ENCODE results near the gene BAD. TPM values are rescaled to one million over a fixed set of nuclear protein-coding genes. Genes with fewer than 3 reads are reported as not detected.

BAD gene
- total and polyA plus RNA-seq, 2 experiments from 2014 or later, result 52.0 to 122 TPM

DNA sequence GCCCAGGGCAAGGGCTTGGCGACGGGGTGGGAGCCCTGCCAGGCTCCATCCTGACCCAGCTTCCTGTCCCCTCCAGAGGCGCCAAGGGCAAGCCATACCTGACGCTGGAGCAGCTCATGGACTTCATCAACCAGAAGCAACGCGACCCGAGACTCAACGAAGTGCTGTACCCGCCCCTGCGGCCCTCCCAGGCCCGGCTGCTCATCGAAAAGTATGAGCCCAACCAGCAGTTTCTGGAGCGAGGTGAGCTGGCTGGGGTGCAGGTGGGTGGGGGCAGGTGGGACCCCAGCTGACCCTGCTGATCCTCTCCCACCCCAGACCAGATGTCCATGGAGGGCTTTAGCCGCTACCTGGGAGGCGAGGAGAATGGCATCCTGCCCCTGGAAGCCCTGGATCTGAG lies 28.2 kb downstream of the BAD start:
- peaks cover 16% of the 10 kb centered on the region for H3K79me2 ChIP-seq
- DNase-seq (ENCODE audit: low spot score), result no peak
- H4K20me1 ChIP-seq (ENCODE audit: insufficient read depth, poor library complexity, severe bottlenecking), result peaks cover 5% of the 10 kb centered on the region
- no peak overlapping the region for H3K4me2 ChIP-seq
- H3K4me1 ChIP-seq (ENCODE audit: insufficient read depth), result peaks cover 5% of the 10 kb centered on the region
- H3K27me3 ChIP-seq, result no peaks in the 10 kb centered on the region
- no peaks in the 10 kb centered on the region for H3K9me2 ChIP-seq (replicated peaks; ENCODE audit: insufficient read depth)
- no peak overlapping the region for H2AFZ ChIP-seq
- H3K36me3 ChIP-seq (replicated peaks; ENCODE audit: insufficient read depth, low read depth), result no peaks in the 10 kb centered on the region
- no peak overlapping the region for H3K27ac ChIP-seq
- H3K4me3 ChIP-seq, result no peak overlapping the region
- WGBS (ENCODE audit: low lambda C conversion rate, missing lambda C conversion rate), result 96% methylated on average over 15 of the region's 15 CpGs
- TF ChIP-seq EZH2 (IDR thresholded peaks at IDR 0.05; ENCODE audit: borderline replicate concordance) (no peak), EZH2phosphoT487 (IDR thresholded peaks at IDR 0.05; ENCODE audit: low read depth, severe bottlenecking, unreplicated experiment) (no peak)
- TF ChIP-seq, protein P1, sequence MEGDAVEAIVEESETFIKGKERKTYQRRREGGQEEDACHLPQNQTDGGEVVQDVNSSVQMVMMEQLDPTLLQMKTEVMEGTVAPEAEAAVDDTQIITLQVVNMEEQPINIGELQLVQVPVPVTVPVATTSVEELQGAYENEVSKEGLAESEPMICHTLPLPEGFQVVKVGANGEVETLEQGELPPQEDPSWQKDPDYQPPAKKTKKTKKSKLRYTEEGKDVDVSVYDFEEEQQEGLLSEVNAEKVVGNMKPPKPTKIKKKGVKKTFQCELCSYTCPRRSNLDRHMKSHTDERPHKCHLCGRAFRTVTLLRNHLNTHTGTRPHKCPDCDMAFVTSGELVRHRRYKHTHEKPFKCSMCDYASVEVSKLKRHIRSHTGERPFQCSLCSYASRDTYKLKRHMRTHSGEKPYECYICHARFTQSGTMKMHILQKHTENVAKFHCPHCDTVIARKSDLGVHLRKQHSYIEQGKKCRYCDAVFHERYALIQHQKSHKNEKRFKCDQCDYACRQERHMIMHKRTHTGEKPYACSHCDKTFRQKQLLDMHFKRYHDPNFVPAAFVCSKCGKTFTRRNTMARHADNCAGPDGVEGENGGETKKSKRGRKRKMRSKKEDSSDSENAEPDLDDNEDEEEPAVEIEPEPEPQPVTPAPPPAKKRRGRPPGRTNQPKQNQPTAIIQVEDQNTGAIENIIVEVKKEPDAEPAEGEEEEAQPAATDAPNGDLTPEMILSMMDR (IDR thresholded peaks at IDR 0.05; ENCODE audit: poor library complexity), result no peak
- no peaks in the 10 kb centered on the region for H3K9me3 ChIP-seq (ENCODE audit: low read depth)

DNA sequence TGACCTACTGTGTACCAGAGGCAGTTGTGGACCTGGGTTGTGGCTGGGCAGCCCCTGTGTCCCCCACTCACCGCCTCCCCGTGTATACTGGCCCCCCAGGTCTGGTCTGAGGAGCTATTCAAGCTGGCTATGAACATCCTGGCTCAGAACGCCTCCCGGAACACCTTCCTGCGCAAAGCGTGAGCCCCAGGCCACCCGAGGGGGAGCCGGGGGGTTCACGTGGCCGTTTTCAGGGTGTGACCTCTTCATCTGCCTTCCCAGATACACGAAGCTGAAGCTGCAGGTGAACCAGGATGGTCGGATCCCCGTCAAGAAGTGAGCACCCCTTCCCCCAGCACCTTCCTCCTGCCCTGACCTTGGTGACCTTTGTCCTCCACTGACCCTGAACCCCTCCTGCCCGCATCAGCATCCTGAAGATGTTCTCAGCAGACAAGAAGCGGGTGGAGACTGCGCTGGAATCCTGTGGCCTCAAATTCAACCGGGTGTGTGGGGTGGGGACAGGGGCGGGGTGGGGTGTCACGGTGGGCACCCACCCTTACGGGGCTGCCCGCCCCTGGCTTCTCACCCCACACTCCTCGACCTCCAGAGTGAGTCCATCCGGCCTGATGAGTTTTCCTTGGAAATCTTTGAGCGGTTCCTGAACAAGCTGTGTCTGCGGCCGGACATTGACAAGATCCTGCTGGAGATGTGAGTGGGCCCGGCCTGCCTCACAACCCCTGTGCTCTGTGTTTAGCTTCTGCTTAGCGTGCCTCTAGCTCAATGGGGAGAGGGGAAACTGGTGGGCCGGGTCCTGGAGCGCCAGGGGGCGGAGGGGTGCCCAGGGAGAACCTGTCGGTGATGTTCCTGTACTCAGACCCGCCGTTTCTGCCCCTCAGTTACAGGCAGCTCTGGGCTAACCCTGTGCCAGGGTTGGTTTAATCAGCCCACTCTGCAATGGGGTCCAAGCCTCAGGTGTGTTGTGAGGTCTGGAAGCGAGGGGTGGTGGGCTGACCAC lies 29.0 kb downstream of the BAD start:
- Histone ChIP-seq H3K4me1 (ENCODE audit: insufficient read depth) (peaks cover 10% of the 10 kb centered on the region), H3K79me2 (peaks cover 16% of the 10 kb centered on the region)
- WGBS (ENCODE audit: low lambda C conversion rate, missing lambda C conversion rate), result 95% methylated on average over 29 of the region's 35 CpGs

DNA sequence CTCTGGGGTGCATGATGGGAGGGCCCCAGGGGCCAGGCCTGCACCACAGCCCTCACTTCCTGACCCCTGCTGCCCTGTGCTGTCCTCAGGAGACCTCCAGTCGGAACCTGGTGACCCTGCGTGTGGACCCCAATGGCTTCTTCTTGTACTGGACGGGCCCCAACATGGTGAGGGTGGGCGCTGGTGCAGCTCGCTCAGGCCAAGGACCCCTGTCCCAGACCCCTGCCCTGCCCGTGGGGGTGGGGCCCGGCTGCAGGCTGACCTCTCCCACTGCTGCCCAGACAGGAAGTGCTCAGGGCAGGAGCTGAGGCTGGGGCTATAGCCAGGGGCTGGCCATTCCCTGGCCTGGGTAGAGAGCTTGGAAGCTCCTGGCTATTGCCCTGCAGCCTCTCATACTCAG lies 30.1 kb downstream of the BAD start:
- Histone ChIP-seq H3K4me3 (no peak overlapping the region), H2AFZ (no peak overlapping the region), H3K36me3 (replicated peaks; ENCODE audit: insufficient read depth, low read depth) (no peaks in the 10 kb centered on the region), H3K4me1 (ENCODE audit: insufficient read depth) (peaks cover 14% of the 10 kb centered on the region), H3K9me3 (ENCODE audit: low read depth) (no peaks in the 10 kb centered on the region), H3K27me3 (no peaks in the 10 kb centered on the region), H4K20me1 (ENCODE audit: insufficient read depth, poor library complexity, severe bottlenecking) (peaks cover 5% of the 10 kb centered on the region), H3K79me2 (peaks cover 16% of the 10 kb centered on the region), H3K4me2 (no peak overlapping the region), H3K27ac (no peak overlapping the region), H3K9me2 (replicated peaks; ENCODE audit: insufficient read depth) (no peaks in the 10 kb centered on the region)
- TF ChIP-seq EZH2 (IDR thresholded peaks at IDR 0.05; ENCODE audit: borderline replicate concordance) (no peak), EZH2phosphoT487 (IDR thresholded peaks at IDR 0.05; ENCODE audit: low read depth, severe bottlenecking, unreplicated experiment) (no peak)
- TF ChIP-seq, protein P1 (IDR thresholded peaks at IDR 0.05; ENCODE audit: poor library complexity), result no peak
- DNase-seq (ENCODE audit: low spot score), result no peak
- WGBS (ENCODE audit: low lambda C conversion rate, missing lambda C conversion rate), result 95% methylated on average over 6 of the region's 7 CpGs

More for the DNA sequence above, 29.0 kb downstream of the BAD start:
- H3K36me3 ChIP-seq (replicated peaks; ENCODE audit: insufficient read depth, low read depth), result no peaks in the 10 kb centered on the region
- H3K9me3 ChIP-seq (ENCODE audit: low read depth), result no peaks in the 10 kb centered on the region
- H3K27ac ChIP-seq, result no peak overlapping the region
- H4K20me1 ChIP-seq (ENCODE audit: insufficient read depth, poor library complexity, severe bottlenecking), result peaks cover 5% of the 10 kb centered on the region
- H2AFZ ChIP-seq, result no peak overlapping the region
- no peak for DNase-seq (ENCODE audit: low spot score)
- TF ChIP-seq, protein P1 (IDR thresholded peaks at IDR 0.05; ENCODE audit: poor library complexity), result no peak
- TF ChIP-seq EZH2 (IDR thresholded peaks at IDR 0.05; ENCODE audit: borderline replicate concordance) (no peak), EZH2phosphoT487 (IDR thresholded peaks at IDR 0.05; ENCODE audit: low read depth, severe bottlenecking, unreplicated experiment) (no peak)
- H3K9me2 ChIP-seq (replicated peaks; ENCODE audit: insufficient read depth), result no peaks in the 10 kb centered on the region
- H3K4me3 ChIP-seq, result no peak overlapping the region
- no peaks in the 10 kb centered on the region for H3K27me3 ChIP-seq
- H3K4me2 ChIP-seq, result no peak overlapping the region

All from hepatocyte (in vitro differentiated cells).